Chondrocyte (in vitro differentiated cells): Measurements from ENCODE around the gene CLASP1. TPM values are rescaled to one million over a fixed set of nuclear protein-coding genes. Genes with fewer than 3 reads are reported as not detected.

Experiments used
- DNase-seq: peaks from one replicate; pipeline ENCODE4 v3.0.0; 2021; ENCODE audit warnings: mixed read lengths, low spot score
- H3K27ac Mint-ChIP-seq: one replicate; pipeline ENCODE4 v1.8.0; 2021; ENCODE audit warnings: mild to moderate bottlenecking, moderate library complexity, mixed read lengths; ENCODE audit not compliant: unreplicated experiment
- H3K27me3 Mint-ChIP-seq: 2 replicates; pipeline ENCODE4 v1.8.0; 2021; ENCODE audit warnings: low read depth, mixed read lengths
- H3K36me3 Mint-ChIP-seq: 2 replicates; pipeline ENCODE4 v1.8.0; 2021; ENCODE audit warnings: low read depth, mixed read lengths
- H3K4me1 Mint-ChIP-seq: 2 replicates; pipeline ENCODE4 v1.8.0; 2021; ENCODE audit warnings: low read depth, mild to moderate bottlenecking, mixed read lengths
- H3K4me3 Mint-ChIP-seq: one replicate; pipeline ENCODE4 v1.8.0; 2021; ENCODE audit warnings: mild to moderate bottlenecking, moderate library complexity, mixed read lengths; ENCODE audit not compliant: unreplicated experiment
- H3K9me3 Mint-ChIP-seq: 2 replicates; pipeline ENCODE4 v1.8.0; 2021; ENCODE audit warnings: low read depth, mixed read lengths
- total RNA-seq: library from RNA; stranded (reverse); gene quantifications from 3 replicates; pipeline ENCODE4 v1.2.1, GENCODE V29; 2021
- TF ChIP-seq, protein P1 (sequence below): fragments of 200-600 bp; sonication (generic); IDR thresholded peaks from 2 replicates; pipeline ENCODE4 v1.5.0; 2021; ENCODE audit warnings: antibody characterized with exemption, mild to moderate bottlenecking, moderate library complexity

CLASP1 gene
- total RNA-seq, 1 donor from 2014 or later: 56.0 TPM

- Mint-ChIP-seq H3K9me3 (no peaks in the 10 kb centered on the region), H3K27ac (peak overlapping the region; percentile 89), H3K36me3 (peaks cover 19% of the 10 kb centered on the region), H3K4me3 (no peak overlapping the region), H3K27me3 (no peaks in the 10 kb centered on the region), H3K4me1 (peaks cover 58% of the 10 kb centered on the region)
- TF ChIP-seq, protein P1, sequence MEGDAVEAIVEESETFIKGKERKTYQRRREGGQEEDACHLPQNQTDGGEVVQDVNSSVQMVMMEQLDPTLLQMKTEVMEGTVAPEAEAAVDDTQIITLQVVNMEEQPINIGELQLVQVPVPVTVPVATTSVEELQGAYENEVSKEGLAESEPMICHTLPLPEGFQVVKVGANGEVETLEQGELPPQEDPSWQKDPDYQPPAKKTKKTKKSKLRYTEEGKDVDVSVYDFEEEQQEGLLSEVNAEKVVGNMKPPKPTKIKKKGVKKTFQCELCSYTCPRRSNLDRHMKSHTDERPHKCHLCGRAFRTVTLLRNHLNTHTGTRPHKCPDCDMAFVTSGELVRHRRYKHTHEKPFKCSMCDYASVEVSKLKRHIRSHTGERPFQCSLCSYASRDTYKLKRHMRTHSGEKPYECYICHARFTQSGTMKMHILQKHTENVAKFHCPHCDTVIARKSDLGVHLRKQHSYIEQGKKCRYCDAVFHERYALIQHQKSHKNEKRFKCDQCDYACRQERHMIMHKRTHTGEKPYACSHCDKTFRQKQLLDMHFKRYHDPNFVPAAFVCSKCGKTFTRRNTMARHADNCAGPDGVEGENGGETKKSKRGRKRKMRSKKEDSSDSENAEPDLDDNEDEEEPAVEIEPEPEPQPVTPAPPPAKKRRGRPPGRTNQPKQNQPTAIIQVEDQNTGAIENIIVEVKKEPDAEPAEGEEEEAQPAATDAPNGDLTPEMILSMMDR: no peak
- no peak for DNase-seq
These were observed 176.7 kb downstream of the CLASP1 start for GRCh38 chr2:121472470-121472993.

GRCh38 chr2:121471532-121472469, 177.5 kb downstream of the CLASP1 start:
- H3K27me3 Mint-ChIP-seq: no peaks in the 10 kb centered on the region
- peaks cover 54% of the 10 kb centered on the region for H3K4me1 Mint-ChIP-seq
- DNase-seq: no peak
- TF ChIP-seq, protein P1: no peak
- peaks cover 23% of the 10 kb centered on the region for H3K36me3 Mint-ChIP-seq
- H3K9me3 Mint-ChIP-seq: no peaks in the 10 kb centered on the region
- peak overlapping the region; percentile 89 for H3K27ac Mint-ChIP-seq
- H3K4me3 Mint-ChIP-seq: no peak overlapping the region

- TF ChIP-seq, protein P1: no peak
- Mint-ChIP-seq H3K4me3 (no peak overlapping the region), H3K36me3 (peaks cover 23% of the 10 kb centered on the region), H3K9me3 (no peaks in the 10 kb centered on the region), H3K27ac (peak overlapping the region; percentile 89), H3K27me3 (no peaks in the 10 kb centered on the region), H3K4me1 (peaks cover 45% of the 10 kb centered on the region)
- DNase-seq: no peak
These were observed 178.3 kb downstream of the CLASP1 start for GRCh38 chr2:121470917-121471316.

DNA sequence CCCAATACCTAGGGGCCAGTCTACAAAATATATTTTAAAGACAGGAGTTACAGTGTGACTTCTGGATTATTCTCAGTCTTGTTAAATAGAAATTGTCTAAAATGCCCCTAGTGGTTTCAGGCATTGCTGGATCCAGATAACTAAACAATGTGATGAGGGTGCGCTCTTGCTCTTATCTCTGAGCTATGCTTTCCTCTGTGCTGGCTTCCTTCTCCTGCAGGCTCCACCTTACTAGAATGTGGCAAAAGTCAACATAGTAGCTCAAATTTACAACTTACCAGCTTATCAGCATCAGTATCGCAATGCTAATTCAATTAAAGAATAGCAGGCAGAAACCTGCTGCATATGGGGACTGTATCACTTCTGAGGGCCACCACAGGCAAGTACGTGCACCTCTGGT, 179.9 kb downstream of the CLASP1 start:
- peaks cover 23% of the 10 kb centered on the region for H3K36me3 Mint-ChIP-seq
- TF ChIP-seq, protein P1: no peak
- no peak overlapping the region for H3K27ac Mint-ChIP-seq
- peaks cover 39% of the 10 kb centered on the region for H3K4me1 Mint-ChIP-seq
- no peaks in the 10 kb centered on the region for H3K9me3 Mint-ChIP-seq
- DNase-seq: no peak
- H3K4me3 Mint-ChIP-seq: no peak overlapping the region
- H3K27me3 Mint-ChIP-seq: no peaks in the 10 kb centered on the region

DNA sequence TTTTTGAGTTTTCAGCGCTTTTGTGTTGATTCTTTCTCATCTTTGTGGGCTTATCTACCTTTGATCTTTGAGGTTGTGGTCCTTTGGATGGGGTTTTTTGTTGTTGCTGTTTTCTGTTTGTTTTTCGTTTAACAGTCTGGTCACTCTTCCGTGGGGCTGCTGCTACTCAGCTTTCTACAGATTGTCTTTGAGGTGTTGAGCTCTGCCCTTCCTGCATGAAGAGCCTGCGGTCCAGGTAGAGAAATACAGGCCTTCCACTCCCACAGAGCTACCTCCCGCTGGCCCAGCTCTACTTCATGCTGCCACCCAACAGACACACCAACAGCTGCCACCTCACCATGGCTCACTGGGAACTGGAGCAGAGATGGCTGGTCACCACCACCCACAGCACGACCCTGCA, 180.3 kb downstream of the CLASP1 start:
- Mint-ChIP-seq H3K4me3 (no peak overlapping the region), H3K4me1 (peaks cover 36% of the 10 kb centered on the region), H3K27me3 (no peaks in the 10 kb centered on the region), H3K27ac (no peak overlapping the region), H3K36me3 (peaks cover 23% of the 10 kb centered on the region), H3K9me3 (no peaks in the 10 kb centered on the region)
- TF ChIP-seq, protein P1: no peak
- DNase-seq: no peak
